ENCODE results near the gene TMEM132D.
"Not testable (repeated sequence)": the region's sequence is repeated elsewhere in the genome, so short reads cannot be mapped to it uniquely, and the experiment has no call there.

The TMEM132D gene

DNA sequence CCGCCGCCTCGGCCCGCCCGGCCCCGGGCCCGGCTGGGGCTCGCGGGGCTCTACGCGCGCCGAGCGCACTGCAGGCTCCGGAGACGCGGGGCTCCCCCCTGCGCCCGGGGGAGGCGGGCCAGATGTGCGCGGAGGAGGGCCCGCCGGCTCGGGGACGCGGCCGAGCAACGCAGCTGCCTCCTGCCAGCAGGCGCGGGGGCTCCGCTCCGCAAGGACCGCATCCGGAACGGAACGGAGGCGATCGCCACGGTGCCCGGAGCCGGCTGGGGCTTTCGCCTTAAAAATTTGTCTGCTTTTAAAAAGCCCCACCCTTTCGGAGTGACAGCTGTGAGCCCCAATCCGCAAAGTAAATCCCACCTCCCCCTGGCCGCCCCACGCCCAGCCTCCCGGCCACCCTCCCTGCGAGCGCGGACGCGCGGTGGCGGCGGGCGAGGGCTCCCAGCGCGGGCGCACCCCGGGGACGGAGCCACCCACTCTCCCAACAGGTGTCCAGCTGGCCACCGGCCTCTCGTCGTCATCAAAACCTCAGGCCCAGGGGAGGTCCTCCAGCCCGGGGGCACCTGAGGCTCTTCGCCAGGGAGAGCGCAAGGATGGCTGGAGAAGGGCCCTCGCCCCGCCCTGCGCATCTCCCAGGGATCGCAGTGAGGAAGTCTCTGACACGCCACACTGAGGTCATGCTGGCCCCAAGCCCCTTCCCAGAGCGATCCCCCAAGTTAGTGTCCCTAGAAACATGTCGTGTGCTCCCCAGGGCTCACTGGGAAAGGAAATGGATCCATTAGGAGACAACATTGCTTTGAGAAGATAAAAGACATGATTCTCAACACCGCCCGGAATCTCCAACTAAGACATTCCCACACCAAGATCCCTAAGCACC, at the start of gene TMEM132D:
Gene TMEM132D, minus strand, starts transcription at position 70 of the 874 bp plus-strand sequence.
- no peak for DNase-seq (ENCODE audit: low read depth)

DNA sequence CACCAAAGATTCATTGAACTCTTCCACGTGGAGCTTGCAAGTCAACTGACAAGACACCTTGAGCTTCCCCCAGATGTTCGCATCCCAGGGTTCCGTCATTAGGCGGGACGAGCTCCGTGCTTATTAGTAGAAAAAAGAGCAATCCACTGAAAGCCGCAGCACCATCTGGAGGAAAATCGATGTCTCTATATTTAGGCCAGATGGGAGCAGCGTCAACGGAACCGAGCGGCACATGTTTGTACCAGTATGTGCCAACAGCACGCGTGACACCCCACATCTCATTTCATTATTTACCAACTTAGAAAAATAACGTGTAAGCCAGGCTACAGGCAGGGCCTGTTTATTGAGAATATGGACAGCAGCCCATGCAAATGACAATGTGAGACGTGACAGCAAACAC, 45.8 kb upstream of the TMEM132D start:
- DNase-seq (ENCODE audit: low read depth), result no peak

DNA sequence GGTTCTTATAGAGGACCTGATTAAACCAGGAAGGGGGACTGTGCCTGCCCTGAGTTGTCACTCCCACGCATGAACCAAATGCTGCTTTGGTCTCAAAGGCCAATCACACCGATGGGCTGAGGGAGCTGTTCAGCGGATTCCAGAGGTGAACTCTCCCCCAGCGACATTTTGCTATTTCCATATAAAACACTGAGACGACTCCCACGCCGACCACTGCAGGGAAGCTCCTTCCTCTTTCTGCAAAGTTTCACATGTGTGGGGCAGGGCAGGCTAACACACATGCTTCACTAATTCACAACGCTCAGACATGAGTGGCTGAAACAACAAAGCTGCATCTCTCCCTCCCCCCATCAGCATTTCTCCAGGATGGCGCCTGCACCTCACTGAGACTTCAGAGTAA, 37.8 kb upstream of the TMEM132D start:
- DNase-seq (ENCODE audit: low read depth), result no peak

DNA sequence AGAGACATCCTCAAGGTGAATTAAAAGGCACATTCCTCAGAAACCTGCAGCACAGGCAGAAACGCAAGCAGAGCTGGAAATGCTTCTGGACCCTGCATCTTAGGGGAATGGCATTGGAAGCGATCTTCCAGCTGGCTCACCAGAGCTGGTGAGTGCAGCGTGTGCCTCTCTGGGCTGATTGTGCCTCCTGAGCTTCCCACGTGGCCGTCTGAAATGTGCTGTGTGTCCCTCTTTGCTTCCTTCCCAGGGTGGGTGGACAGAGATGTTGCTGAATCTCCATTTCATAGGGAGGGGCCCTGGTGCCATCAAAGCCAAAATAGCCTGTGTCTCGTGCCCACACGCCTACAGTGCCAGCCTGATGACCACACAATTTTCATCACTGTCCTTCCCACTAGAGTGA, 34.3 kb upstream of the TMEM132D start:
- DNase-seq (ENCODE audit: low read depth), result no peak

DNA sequence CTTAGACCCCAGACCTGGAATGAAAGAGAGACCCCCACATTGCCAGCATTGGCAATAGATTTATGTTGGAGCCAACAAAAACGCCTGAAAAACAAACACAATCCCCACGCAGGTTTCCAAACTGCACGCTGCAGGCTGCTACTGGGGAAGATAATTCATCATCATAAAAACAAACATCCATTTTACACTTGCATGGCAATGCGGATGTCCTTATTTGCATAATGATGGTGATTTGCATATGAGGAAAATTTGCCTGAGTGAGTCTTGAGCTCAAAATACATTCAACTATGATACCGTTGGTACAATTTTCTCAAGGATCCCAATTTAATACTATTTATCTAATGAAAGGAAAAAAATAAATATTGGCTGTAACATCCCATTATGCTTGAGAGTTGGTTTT, 33.6 kb upstream of the TMEM132D start:
- no peak for DNase-seq (ENCODE audit: low read depth)

DNA sequence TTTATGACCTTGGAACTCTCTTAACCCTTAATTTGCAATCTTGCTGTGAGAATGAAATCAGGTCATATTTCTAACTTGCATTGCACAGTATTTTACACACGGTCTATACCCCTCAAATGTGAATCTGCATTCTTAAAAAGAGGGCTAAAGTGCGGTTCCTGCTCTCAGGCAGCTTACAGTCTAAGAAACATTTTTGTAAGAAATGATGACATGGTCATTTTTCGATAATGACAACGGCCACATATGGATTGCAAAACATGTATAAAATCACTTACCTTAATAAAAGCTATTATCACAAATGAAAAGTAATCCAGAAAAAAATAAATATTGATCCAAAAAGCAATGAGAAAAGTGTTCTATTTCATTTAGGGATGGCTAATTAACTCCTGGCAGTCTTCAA, 24.8 kb upstream of the TMEM132D start:
- no peak for DNase-seq (ENCODE audit: low read depth)

DNA sequence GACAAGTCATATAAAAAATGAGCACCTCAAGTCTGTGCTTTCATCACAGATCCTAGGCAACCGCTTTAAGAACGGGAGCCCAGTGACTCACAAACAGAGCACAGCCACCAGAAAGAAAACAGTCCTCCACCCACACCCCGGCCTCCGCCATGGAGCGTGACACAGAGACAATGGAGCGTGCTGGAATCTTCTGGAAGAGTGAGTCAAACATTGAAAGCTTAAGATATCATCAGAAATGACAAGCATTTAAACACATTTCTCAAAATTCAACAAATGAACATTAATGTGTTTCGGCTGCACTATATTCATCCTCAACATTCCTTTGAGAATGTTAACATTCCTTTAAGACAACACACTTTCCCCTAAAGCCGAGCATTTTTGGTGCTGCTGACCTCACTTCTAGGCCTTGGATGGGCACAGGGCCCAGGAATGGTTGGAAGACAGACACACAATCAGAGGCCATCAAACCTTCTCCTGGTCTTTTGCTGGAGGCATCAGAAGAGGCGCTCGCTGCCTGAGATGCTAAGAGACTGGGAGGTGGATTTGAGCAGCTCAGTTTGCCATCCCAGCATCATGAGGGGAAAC, 23.6 kb upstream of the TMEM132D start:
- DNase-seq (ENCODE audit: low read depth), result no peak

DNA sequence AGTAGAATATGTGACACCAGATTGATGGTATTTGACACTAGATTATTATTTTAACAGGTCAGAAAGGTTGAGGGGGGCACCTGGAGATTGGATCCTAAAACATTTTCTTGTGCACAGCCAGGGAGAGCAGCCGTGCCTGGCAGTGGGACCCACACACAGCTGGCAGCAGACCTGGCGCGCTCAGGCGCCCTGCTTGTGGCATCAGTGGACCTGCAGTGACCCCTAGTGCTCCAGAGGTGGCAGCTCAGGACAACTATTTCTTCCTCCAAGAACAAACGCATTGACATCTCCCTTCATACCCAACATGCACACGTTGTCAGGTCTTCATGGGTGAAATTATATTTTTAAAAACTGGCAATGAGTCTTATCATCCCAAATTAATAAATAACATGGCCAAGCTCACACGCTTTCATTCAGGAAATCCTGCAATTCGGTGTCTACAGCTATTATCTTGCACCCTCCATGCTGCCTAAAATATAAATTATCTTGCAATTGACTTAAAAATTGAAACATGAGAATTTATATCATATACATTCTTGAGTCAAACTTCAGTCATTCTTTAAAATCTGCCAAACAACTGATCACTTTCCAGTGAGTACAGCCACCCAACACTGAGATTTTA, 7.7 kb upstream of the TMEM132D start:
- DNase-seq (ENCODE audit: low read depth), result no peak

DNA sequence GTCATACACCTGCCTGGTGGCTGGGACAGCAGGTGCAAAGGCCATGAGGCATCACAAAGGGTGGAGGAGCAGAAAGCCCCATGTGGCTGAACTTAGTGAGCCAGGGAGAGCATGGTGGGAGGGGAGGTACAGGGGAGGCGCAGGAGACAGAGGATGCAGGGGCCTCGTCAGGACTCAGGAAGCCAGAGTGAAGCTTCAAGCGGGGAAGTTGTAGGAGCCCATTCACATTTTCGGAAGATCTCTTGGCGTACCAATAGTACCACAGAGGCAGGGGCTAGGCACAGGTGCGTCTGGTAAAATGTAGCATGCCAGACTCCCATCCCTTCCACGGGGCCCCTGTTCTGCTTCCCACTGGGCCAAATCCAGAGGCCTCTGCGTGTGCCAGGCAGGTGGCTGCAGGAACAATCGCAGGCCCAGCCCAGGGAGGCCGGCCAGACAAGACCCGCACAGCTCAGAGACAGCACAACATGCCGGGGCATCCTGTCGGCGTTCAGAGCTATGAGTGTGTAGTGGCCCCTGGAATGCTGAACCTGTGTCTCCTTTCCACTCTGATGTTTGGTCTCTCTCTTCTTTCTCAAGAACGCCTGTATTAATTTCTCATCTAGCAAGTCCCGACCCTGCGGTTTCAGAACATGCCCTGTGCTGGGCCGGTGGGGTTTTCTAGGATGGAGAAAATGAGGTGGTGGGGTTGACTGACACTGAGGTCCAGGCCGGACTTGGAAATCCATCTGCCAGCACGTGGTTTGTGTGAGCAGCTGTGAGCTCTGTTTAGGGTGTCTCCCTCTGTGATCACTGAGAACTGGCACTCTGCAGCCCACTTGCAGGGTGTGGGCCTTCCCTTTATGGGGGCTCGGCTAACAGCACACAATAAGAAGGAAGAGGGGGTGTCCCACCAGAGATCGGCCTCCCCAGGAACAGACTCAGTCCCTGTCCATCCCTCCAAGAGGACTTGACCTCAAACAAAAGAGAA, 5.5 kb upstream of the TMEM132D start:
- DNase-seq (ENCODE audit: low read depth), result no peak

DNA sequence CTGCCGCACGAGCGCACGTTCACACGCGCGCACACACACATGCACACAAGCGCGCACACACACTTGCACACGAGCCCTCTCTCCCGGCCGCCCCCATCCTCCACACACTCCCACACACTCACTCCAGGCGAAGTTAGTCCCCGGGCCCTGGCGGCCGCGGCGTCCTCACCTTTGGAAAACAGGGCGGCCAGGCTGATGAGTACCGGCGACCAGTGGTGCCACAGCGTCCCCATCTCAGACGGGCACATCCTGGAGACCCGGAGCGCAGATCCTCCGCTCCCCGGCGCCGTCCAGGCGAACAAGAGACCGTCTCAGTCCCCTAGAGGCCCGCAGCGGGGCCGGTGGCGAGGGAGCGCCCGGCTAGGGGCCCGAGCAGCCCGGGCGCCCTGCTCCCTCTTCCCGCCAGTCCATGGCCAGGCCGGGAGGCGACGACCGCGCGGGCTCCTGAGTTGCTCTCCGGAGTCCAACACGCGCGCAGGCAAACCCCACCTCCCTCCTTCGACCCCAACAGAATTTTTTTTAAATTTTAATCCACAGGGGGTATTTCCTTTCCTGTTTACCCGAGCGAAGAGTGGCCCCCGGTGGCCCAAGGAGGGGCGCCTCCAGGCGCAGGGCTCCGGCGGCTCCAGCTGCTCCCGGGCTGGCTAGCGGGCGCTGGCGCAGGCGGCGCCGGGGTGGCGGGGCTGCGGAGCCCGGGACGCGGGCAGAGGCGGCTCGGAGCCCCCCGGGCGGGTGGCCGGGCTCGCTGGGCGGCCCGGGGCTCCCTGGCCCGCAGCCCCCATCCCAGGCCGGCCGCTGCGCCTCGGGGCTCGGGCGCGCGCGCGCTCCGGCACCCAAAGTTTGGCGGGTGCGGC, 506 bp downstream of the TMEM132D start:
- no peak for DNase-seq (ENCODE audit: low read depth)

DNA sequence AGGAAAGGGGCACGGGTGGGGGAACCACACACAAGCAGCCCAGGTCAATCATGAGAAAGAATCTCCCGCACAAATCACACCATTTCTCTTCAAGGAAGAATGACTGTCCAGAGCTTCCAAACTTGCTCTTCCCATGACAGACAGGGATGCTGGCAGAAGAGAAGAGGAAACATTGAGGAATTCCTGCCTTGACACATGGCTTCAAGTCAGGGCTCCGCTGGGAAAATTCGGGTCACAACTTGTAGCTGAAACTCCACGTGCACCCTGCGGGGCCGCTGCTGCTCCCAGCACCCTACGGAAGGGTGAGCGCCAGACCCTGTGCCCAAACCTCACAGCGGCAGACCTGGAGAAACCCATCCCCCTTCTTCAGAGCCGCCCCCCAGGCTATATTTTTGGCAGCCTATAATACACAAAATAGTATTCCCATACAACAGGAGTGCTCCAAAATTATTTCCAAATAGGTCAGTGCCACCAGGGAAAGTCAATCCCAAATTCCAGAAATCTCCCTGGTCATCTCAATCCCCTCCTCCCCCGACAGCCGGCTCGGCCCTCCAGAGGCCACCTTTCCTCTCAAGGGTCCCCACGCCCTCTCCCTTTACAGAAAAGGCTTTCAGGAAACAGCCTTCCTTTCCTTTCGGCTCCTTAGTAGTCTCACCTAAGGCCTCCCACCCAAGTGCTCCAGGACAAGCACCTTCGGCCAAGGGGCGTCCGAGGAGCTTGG, 1.3 kb downstream of the TMEM132D start:
- DNase-seq (ENCODE audit: low read depth), result no peak

DNA sequence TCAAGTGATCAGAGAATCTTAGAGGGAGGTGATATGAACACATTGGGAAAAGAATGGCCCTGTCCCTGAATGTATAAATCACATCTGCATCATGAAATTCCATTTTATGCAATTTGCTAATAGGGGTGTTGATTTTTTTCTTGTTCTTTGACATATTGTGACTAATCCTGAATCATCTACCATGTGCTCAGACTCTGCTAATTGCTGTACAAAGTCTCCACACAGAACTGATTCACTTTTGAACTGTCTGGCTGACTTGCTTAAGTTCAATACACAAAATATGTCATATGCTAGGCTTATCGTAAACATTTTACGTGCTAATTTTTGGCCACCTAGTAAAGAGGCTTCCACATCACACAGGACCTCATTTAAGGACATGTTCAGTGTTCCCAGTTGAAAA, 2.6 kb downstream of the TMEM132D start:
- no peak for DNase-seq (ENCODE audit: low read depth)

DNA sequence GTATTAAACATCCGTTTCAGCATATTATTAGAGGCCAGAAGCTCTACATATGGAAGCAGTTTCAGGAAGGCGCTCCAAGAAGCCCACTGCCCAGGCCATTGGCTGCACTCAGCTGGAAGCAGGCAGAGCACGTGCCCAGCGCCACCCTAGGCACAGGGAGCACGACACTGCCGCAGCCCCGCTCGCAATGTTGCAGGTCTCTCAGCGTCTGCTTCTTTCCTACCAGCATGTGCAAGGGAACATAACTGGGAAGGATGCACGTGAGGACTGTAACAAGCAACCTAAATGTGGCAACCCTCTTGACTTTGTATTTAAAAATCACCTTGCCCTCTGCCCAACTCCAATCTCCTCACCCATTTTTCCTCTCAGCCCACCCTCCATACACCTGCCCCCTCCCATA, 3.5 kb downstream of the TMEM132D start:
- DNase-seq (ENCODE audit: low read depth), result no peak

DNA sequence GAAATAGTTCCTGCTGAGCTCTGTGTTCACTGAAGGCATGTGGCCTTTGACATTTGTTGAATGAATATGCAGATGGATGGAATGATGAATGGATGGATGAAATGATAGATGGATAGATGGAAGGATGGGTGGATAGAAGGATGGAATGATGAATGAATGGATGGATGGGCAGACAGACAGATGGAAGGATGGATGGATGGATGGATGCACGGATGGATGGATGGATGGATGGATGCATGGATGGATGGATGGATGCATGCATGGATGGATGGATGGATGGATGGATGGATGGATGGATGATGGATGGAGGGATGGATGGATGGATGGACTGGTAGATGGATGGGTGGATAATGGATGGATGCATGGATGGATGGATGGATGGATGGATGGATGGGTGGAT, 4.8 kb downstream of the TMEM132D start:
- not testable (repeated sequence) for DNase-seq (ENCODE audit: low read depth)

DNA sequence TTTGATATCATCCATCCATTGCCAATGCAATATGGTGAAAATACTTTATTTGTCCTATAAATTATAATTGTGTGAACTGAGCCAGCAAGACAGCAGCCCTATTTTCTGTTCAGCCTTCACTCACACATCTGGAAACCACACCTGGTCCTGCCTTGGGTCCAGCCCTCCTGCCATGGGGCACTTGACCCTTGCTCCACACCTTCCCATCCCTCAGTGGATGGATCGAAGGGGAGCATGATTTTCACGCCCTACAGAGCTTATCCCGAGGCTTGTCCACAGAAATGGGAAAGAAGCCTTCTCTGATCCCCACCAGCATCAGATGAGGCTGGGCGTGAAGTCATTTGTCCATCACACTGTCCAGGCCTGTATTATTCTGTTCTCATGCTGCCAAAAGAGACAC, 10.1 kb downstream of the TMEM132D start:
- no peak for DNase-seq (ENCODE audit: low read depth)

DNA sequence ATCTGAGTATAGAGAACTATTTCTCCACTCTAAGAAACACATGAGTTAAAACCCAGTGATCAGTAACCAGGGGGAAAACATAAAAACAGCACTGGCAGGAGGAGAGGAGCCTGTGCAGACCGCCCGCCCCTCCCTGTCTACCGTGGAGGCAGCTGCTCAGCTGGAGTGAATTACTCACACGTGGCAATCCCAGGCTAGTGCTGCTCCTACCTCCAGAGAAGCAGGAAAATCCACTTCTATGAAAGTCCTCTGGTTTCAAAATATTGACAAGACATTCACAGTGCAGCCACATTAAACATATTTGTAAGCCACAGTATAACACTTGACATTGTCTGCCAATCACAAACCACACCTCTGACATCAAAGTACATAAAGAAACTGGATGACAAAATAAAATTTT, 16.7 kb downstream of the TMEM132D start:
- no peak for DNase-seq (ENCODE audit: low read depth)

DNA sequence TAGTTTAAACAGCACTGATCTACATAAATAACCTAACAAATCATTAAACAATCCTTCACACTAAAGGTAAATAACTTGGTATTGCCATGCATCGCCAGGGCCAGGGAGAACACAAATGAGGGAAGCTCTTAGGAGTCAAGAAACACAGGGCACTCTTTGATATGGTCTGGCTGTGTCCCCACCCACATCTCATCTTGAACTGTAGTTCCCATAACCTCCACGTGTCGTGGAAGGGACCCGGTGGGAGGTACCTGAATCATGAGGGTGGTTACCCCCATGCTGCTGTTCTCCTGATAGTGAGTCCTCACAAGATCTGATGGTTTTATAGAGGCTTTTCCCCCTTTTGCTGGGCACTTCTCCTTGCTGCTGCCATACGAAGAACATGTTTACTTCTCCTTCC, 17.3 kb downstream of the TMEM132D start:
- no peak for DNase-seq (ENCODE audit: low read depth)

DNA sequence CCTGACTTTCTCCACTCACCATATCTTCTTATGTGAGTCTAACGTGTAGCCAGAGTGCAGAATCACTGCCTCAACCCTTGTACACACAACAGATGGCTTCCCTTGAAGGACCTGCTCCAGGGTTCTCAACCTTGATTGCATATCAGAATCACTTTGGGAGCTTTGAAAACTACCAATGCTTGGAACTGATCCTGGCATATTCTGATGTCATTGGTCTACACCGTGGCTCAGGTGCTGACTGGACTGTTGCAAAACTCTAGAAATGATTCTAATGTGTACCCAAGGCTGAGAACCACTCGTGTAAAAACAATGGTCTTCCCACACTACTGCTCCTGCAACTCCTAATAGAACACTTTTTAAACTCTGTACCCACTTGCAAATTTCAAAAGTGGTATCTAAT, 18.5 kb downstream of the TMEM132D start:
- DNase-seq (ENCODE audit: low read depth), result no peak

DNA sequence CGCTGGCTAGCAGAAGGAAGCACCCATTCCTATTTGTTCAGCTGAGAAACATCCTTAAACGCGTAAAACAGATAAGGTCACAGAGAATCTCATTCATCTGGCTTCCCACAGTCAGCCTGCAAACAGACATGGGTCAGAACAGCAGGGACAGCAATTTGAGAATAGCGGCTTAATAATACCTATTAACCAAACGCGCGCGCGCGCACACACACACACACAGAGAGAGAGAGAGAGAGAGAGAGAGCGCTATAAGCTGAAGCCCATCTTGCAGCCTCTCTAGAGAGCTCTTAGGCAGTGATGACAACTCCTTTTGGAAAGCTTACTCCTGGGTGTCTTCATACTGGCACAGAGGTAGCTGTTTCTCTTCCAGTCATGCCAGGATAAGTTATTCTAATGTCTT, 26.4 kb downstream of the TMEM132D start:
- no peak for DNase-seq (ENCODE audit: low read depth)

DNA sequence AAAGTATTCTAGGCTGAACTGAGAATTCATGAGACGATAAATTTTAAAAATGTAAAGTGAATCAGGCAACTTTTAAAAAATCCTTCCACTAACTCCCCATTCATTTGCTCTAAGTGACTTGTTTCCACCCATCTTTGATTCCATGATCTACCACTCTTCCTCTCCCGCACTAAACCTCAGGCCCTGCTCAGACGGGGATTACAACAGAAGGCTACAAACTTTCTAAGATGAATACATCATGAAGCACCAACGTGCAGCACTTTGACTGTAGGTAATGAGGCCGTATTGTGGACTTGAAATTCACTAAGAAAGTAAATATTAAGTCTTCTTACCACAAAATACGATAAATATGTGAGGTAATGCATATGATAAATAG, 30.0 kb downstream of the TMEM132D start:
- DNase-seq (ENCODE audit: low read depth), result no peak
